B cell (primary cell): ENCODE measurements around the gene METTL5. TPM values are rescaled to one million over a fixed set of nuclear protein-coding genes. Genes with fewer than 3 reads are reported as not detected.

Experiments used
- ATAC-seq: fragments of 200-7000 bp; cut with Tn5 transposase; one replicate; pipeline ENCODE4 v1.10.0; 2021; ENCODE audit warnings: low read depth, mild to moderate bottlenecking, moderate number of reproducible peaks, moderate library complexity
- CTCF ChIA-PET: fragments of 350-600 bp; sonication (Branson Sonifier 250); formaldehyde crosslinking; loops from one replicate; lab custom pipeline; 2021; ENCODE audit warnings: antibody characterized with exemption, inconsistent platforms; lab: Charles Lee
- POLR2A ChIA-PET: fragments of 350-600 bp; sonication (Branson Sonifier 250); formaldehyde crosslinking; loops from one replicate; lab custom pipeline; 2021; ENCODE audit warnings: antibody characterized with exemption; lab: Charles Lee
- DNase-seq: peaks from one replicate; pipeline ENCODE4 v3.0.0; 2013
- H2AFZ ChIP-seq: 2 replicates; pipeline ENCODE4 v1.6.1; 2012; ENCODE audit warnings: mild to moderate bottlenecking, low read depth, low read length; ENCODE audit not compliant: insufficient read depth, poor library complexity, severe bottlenecking
- H3K27ac ChIP-seq, 2 donors: 1 replicate in 1 of 2; 2 replicates in 1 of 2; pipeline ENCODE4 v1.5.1; 2012 to 2013; ENCODE audit warnings: low read length in 2 of 2, mild to moderate bottlenecking in 2 of 2, moderate library complexity in 1 of 2
- H3K27me3 ChIP-seq, 4 experiments: fragments of 200-600 bp in 1 of 4; sonication (generic) in 1 of 4; replicated peaks in 1 of 4; 1 replicate in 2 of 4; 2 replicates in 2 of 4; pipeline versions ENCODE4 v1.6.1 to v1.7.0; 2013 to 2016; ENCODE audit warnings: low read length in 3 of 4, mild to moderate bottlenecking in 2 of 4, mixed read lengths in 1 of 4, moderate library complexity in 1 of 4; ENCODE audit not compliant: insufficient read depth in 4 of 4, control insufficient read depth in 3 of 4; ENCODE audit errors: control extremely low read depth in 1 of 4
- H3K36me3 ChIP-seq, 2 experiments: replicated peaks in 1 of 2; 1 replicate in 1 of 2; 2 replicates in 1 of 2; pipeline versions ENCODE4 v1.6.1 to v1.7.1; 2013; ENCODE audit warnings: low read length in 1 of 2; ENCODE audit not compliant: insufficient read depth in 2 of 2, control insufficient read depth in 1 of 2; ENCODE audit errors: control extremely low read depth in 1 of 2, extremely low read depth in 1 of 2
- H3K4me1 ChIP-seq, 2 donors: fragments of 200-600 bp in 1 of 2; sonication (generic) in 1 of 2; 1 replicate in 1 of 2; 2 replicates in 1 of 2; pipeline versions ENCODE4 v1.5.1 to v1.6.1; 2013 to 2017; ENCODE audit warnings: low read length in 2 of 2; ENCODE audit not compliant: control insufficient read depth in 2 of 2, insufficient read depth in 2 of 2
- H3K4me2 ChIP-seq: replicated peaks from 2 replicates; pipeline ENCODE3; 2012; ENCODE audit warnings: mild to moderate bottlenecking, low read depth, low read length; ENCODE audit not compliant: poor library complexity, severe bottlenecking
- H3K4me3 ChIP-seq, 5 experiments: fragments of 200-600 bp in 1 of 5; sonication (generic) in 1 of 5; 1 replicate in 3 of 5; 2 replicates in 2 of 5; pipeline versions ENCODE4 v1.5.1 to v1.7.0; 2011 to 2016; ENCODE audit warnings: low read length in 4 of 5, mild to moderate bottlenecking in 4 of 5, low read depth in 2 of 5, control low read depth in 1 of 5, moderate library complexity in 1 of 5; ENCODE audit not compliant: insufficient read depth in 1 of 5; ENCODE audit errors: control extremely low read depth in 1 of 5, extremely low read depth in 1 of 5
- H3K79me2 ChIP-seq: fragments of 200-600 bp; sonication (generic); one replicate; pipeline ENCODE4 v1.6.0; 2016; ENCODE audit warnings: low read length; ENCODE audit not compliant: control insufficient read depth, insufficient read depth
- H3K9ac ChIP-seq: fragments of 200-600 bp; sonication (generic); 2 replicates; pipeline ENCODE4 v1.6.1; 2017; ENCODE audit warnings: mild to moderate bottlenecking, low read length, moderate library complexity
- H3K9me3 ChIP-seq, 3 donors: one replicate each; pipeline versions ENCODE4 v1.6.1 to v1.7.1; 2013; ENCODE audit warnings: low read length in 2 of 3; ENCODE audit not compliant: control insufficient read depth in 2 of 3, insufficient read depth in 1 of 3; ENCODE audit errors: control extremely low read depth in 1 of 3
- H4K20me1 ChIP-seq: 2 replicates; pipeline ENCODE4 v1.6.0; 2012; ENCODE audit warnings: mild to moderate bottlenecking, low read length; ENCODE audit not compliant: insufficient read depth, control insufficient read depth, poor library complexity, severe bottlenecking
- H3K27ac Mint-ChIP-seq: one replicate; pipeline ENCODE4 v1.8.0; 2021; ENCODE audit warnings: mixed read lengths
- H3K27me3 Mint-ChIP-seq: one replicate; pipeline ENCODE4 v1.8.0; 2021; ENCODE audit warnings: mixed read lengths
- H3K4me1 Mint-ChIP-seq: one replicate; pipeline ENCODE4 v1.8.0; 2021; ENCODE audit warnings: mixed read lengths
- H3K4me3 Mint-ChIP-seq: one replicate; pipeline ENCODE4 v1.8.0; 2021; ENCODE audit warnings: mixed read lengths
- H3K9me3 Mint-ChIP-seq: one replicate; pipeline ENCODE4 v1.8.0; 2022; ENCODE audit warnings: mixed read lengths; ENCODE audit not compliant: insufficient read depth
- CTCF ChIP-seq: fragments of 200-600 bp; IDR thresholded peaks from one replicate; pipeline ENCODE4 v1.8.0; 2022; ENCODE audit warnings: antibody characterized with exemption, mild to moderate bottlenecking
- EZH2 ChIP-seq: IDR thresholded peaks from 2 replicates; pipeline ENCODE4 v1.6.1; 2012; ENCODE audit warnings: borderline replicate concordance, low read depth, mild to moderate bottlenecking, moderate library complexity, low read length; ENCODE audit not compliant: insufficient read depth, poor library complexity, severe bottlenecking
- WGBS: methylation state at CpG from one replicate; pipeline ENCODE4 v1.1.5; 2013; ENCODE audit warnings: missing lambda C conversion rate; ENCODE audit not compliant: insufficient coverage; 5-methylcytosine and 5-hydroxymethylcytosine counted together
- intact Hi-C: fragments of 100-400 bp; cut with micrococcal nuclease; formaldehyde crosslinking; loops from one replicate; pipeline ENCODE4 v1.10.0; 2022
- polyA plus RNA-seq: library from polyadenylated mRNA; depleted of rRNA; stranded (reverse); fragments of >200 nt; gene quantifications from 2 replicates; pipeline ENCODE4 v1.2.3, GENCODE V29; 2012
- total RNA-seq, 2 donors: library from RNA; stranded (reverse); fragments of 120-200 nt in 1 of 2; gene quantifications; 1 replicate in 1 of 2; 2 replicates in 1 of 2; pipeline versions ENCODE4 v1.2.3 to v1.2.4, GENCODE V29; 2013 to 2022

METTL5 gene
- total and polyA plus RNA-seq, 2 donors (not counting 1 experiment from before 2014, with no cell fraction given), result 12.7 to 36.4 TPM

GRCh38 chr2:169765523-169765922 lies 59.2 kb downstream of the METTL5 start:
- TF ChIP-seq EZH2, result no peak
- TF ChIP-seq CTCF, result no peak
- Histone ChIP-seq H3K4me1 (peaks cover 19% of the 10 kb centered on the region in 2 donors), H3K9me3 (peaks cover 0 to 13% (median 0%) of the 10 kb centered on the region in 3 donors), H3K27me3 (peaks cover 0 to 30% (median 16%) of the 10 kb centered on the region in 4 experiments), H2AFZ (no peak overlapping the region), H3K27ac (no peak overlapping the region), H4K20me1 (no peaks in the 10 kb centered on the region), H3K36me3 (no peaks in the 10 kb centered on the region), H3K4me2 (no peak overlapping the region), H3K79me2 (no peaks in the 10 kb centered on the region), H3K9ac (no peak overlapping the region), H3K4me3 (no peak overlapping the region)
- Mint-ChIP-seq H3K4me1 (peaks cover 16% of the 10 kb centered on the region), H3K27me3 (peaks cover 20% of the 10 kb centered on the region), H3K27ac (no peak overlapping the region), H3K4me3 (no peak overlapping the region), H3K9me3 (no peaks in the 10 kb centered on the region)
- POLR2A ChIA-PET, result no interaction called here
- 100% methylated on average over 3 of the region's 6 CpGs for WGBS
- DNase-seq (no peak), ATAC-seq (no peak)
- CTCF ChIA-PET, result interaction anchor here (1.1 kb wide), 1 partner anchor 73 kb away, joined by 3 read pairs; no protein-coding TSS in a partner anchor
- intact Hi-C loops, result no loop called here

- Histone ChIP-seq H3K27me3 (no peaks in the 10 kb centered on the region), H3K4me3 (no peak overlapping the region), H3K4me1 (no peaks in the 10 kb centered on the region), H3K4me2 (no peak overlapping the region), H3K9ac (no peak overlapping the region), H2AFZ (no peak overlapping the region), H3K27ac (no peak overlapping the region), H4K20me1 (no peaks in the 10 kb centered on the region), H3K79me2 (no peaks in the 10 kb centered on the region), H3K9me3 (no peaks in the 10 kb centered on the region), H3K36me3 (no peaks in the 10 kb centered on the region)
- DNase-seq (no peak), ATAC-seq (no peak)
- no CpG with 5 or more reads among the region's 6 CpGs for WGBS
- H3K4me1 Mint-ChIP-seq, result no peaks in the 10 kb centered on the region
- H3K4me3 Mint-ChIP-seq, result no peak overlapping the region
- H3K9me3 Mint-ChIP-seq, result no peaks in the 10 kb centered on the region
- no peak for TF ChIP-seq EZH2
- no peak for TF ChIP-seq CTCF
- POLR2A ChIA-PET, result no interaction called here
- H3K27ac Mint-ChIP-seq, result no peak overlapping the region
- intact Hi-C loops, result no loop called here
- no peaks in the 10 kb centered on the region for H3K27me3 Mint-ChIP-seq
- CTCF ChIA-PET, result no interaction called here
Observed at GRCh38 chr2:169761970-169762292, 62.8 kb downstream of the METTL5 start.

Other genes with a start within 250 kb of the METTL5 start
- gene PPIG, start 240.6 kb downstream of the METTL5 start, total RNA-seq, result 78.6 and 82.4 TPM in 2 replicates
- gene PPIG, start 240.6 kb downstream of the METTL5 start, polyA plus RNA-seq, result 21.5 and 47.8 TPM in 2 replicates
- not detected in 2 replicates for gene CFAP210, start 130.5 kb downstream of the METTL5 start, total RNA-seq
- not detected in 2 replicates for gene CFAP210, start 130.5 kb downstream of the METTL5 start, polyA plus RNA-seq
- 8.4 and 9.4 TPM in 2 replicates for gene PHOSPHO2, start 130.4 kb downstream of the METTL5 start, total RNA-seq
- 1.5 and 3.4 TPM in 2 replicates for gene PHOSPHO2, start 130.4 kb downstream of the METTL5 start, polyA plus RNA-seq
- 1.5 and 2.2 TPM in 2 replicates for gene KLHL23, start 91.1 kb downstream of the METTL5 start, total RNA-seq
- gene KLHL23, start 91.1 kb downstream of the METTL5 start, polyA plus RNA-seq, result 1.1 and 1.2 TPM in 2 replicates
- gene SSB, start 26.0 kb downstream of the METTL5 start, total RNA-seq, result 76.2 and 81.3 TPM in 2 replicates
- gene SSB, start 26.0 kb downstream of the METTL5 start, polyA plus RNA-seq, result 17.7 and 65.5 TPM in 2 replicates
- 54.6 and 58.1 TPM in 2 replicates for gene UBR3, start 2.5 kb upstream of the METTL5 start, total RNA-seq
- 5.9 and 9.5 TPM in 2 replicates for gene UBR3, start 2.5 kb upstream of the METTL5 start, polyA plus RNA-seq